KMS-11 (cell line): ENCODE results near the gene SHC2.

Source experiments
- H2AFZ ChIP-seq: fragments of 200-600 bp; sonication (generic); 2 replicates; pipeline ENCODE4 v1.6.1; 2016; ENCODE audit warnings: antibody characterized with exemption, mixed run types, low read depth
- H3K27ac ChIP-seq: fragments of 200-600 bp; sonication (generic); 2 replicates; pipeline ENCODE4 v1.6.1; 2016; ENCODE audit warnings: mild to moderate bottlenecking, mixed run types
- H3K27me3 ChIP-seq: fragments of 200-600 bp; sonication (generic); 2 replicates; pipeline ENCODE4 v1.6.1; 2017; ENCODE audit warnings: mild to moderate bottlenecking, low read depth, mixed run types, moderate library complexity; ENCODE audit not compliant: insufficient read depth
- H3K36me3 ChIP-seq: fragments of 200-600 bp; sonication (generic); 2 replicates; pipeline ENCODE4 v1.6.1; 2017; ENCODE audit warnings: mild to moderate bottlenecking, mixed run types; ENCODE audit not compliant: insufficient read depth
- H3K4me1 ChIP-seq: fragments of 200-600 bp; sonication (generic); 2 replicates; pipeline ENCODE4 v1.6.1; 2016; ENCODE audit warnings: mild to moderate bottlenecking, low read depth, mixed run types; ENCODE audit not compliant: poor library complexity, severe bottlenecking
- H3K4me2 ChIP-seq: fragments of 200-600 bp; sonication (generic); 2 replicates; pipeline ENCODE4 v1.7.0; 2016; ENCODE audit warnings: mild to moderate bottlenecking, mixed run types
- H3K4me3 ChIP-seq: fragments of 200-600 bp; sonication (generic); IDR thresholded peaks from 2 replicates; pipeline ENCODE4 v1.6.1; 2017; ENCODE audit warnings: low read depth, low read length, mixed read lengths; ENCODE audit not compliant: insufficient read depth
- H3K79me2 ChIP-seq: fragments of 200-600 bp; sonication (generic); 2 replicates; pipeline ENCODE4 v1.6.1; 2016; ENCODE audit warnings: low read depth, mixed run types; ENCODE audit not compliant: insufficient read depth
- H3K9ac ChIP-seq: fragments of 200-600 bp; sonication (generic); 2 replicates; pipeline ENCODE4 v1.6.1; 2016; ENCODE audit warnings: mild to moderate bottlenecking, mixed run types
- H4K20me1 ChIP-seq: fragments of 200-600 bp; sonication (generic); 2 replicates; pipeline ENCODE4 v1.6.1; 2016; ENCODE audit warnings: mild to moderate bottlenecking, mixed run types; ENCODE audit not compliant: insufficient read depth
- TF ChIP-seq, protein P1 (sequence below): fragments of 200-600 bp; sonication (generic); conservative IDR thresholded peaks from 2 replicates; pipeline ENCODE4 v1.6.1; 2017; ENCODE audit warnings: low read depth, mild to moderate bottlenecking, antibody characterized with exemption, low read length, moderate library complexity, mixed read lengths

SHC2 gene

GRCh38 chr19:498511-498891, 37.7 kb upstream of the SHC2 start:
- TF ChIP-seq, protein P1, sequence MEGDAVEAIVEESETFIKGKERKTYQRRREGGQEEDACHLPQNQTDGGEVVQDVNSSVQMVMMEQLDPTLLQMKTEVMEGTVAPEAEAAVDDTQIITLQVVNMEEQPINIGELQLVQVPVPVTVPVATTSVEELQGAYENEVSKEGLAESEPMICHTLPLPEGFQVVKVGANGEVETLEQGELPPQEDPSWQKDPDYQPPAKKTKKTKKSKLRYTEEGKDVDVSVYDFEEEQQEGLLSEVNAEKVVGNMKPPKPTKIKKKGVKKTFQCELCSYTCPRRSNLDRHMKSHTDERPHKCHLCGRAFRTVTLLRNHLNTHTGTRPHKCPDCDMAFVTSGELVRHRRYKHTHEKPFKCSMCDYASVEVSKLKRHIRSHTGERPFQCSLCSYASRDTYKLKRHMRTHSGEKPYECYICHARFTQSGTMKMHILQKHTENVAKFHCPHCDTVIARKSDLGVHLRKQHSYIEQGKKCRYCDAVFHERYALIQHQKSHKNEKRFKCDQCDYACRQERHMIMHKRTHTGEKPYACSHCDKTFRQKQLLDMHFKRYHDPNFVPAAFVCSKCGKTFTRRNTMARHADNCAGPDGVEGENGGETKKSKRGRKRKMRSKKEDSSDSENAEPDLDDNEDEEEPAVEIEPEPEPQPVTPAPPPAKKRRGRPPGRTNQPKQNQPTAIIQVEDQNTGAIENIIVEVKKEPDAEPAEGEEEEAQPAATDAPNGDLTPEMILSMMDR = no peak
- Histone ChIP-seq H3K27ac (no peak overlapping the region), H3K4me2 (no peak overlapping the region), H3K27me3 (peaks cover 29% of the 10 kb centered on the region; the same call in 1 of the 2 replicates), H2AFZ (no peak overlapping the region), H4K20me1 (no peaks in the 10 kb centered on the region), H3K4me3 (no peak overlapping the region), H3K79me2 (no peaks in the 10 kb centered on the region), H3K4me1 (no peaks in the 10 kb centered on the region), H3K9ac (no peak overlapping the region), H3K36me3 (no peaks in the 10 kb centered on the region)

DNA sequence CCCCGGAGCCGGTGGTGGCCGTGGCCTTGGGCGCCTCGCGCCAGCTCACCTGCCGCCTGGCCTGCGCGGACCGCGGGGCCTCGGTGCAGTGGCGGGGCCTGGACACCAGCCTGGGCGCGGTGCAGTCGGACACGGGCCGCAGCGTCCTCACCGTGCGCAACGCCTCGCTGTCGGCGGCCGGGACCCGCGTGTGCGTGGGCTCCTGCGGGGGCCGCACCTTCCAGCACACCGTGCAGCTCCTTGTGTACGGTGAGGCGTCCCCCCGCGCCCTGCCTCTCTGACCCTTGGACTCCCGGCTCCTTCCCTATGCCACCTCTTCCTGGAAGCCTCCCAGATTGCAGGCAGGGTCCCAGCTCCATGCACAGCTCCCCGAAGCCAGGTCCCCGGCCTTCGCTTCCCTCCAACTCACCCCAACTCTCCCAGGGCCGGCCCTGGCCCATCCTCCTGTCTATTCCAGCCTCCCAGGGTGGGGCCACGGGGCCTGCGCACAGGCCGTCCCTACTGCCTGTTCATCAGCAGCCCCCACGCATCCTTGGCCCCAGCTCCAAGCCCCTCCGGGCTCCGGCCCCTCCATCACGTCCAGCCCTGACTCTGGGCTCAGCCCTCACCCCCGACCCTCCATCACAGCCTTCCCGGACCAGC, 37.2 kb upstream of the SHC2 start:
- Histone ChIP-seq H2AFZ (no peak overlapping the region), H3K4me3 (no peak overlapping the region), H3K27ac (no peak overlapping the region), H3K36me3 (no peaks in the 10 kb centered on the region), H4K20me1 (no peaks in the 10 kb centered on the region), H3K79me2 (no peaks in the 10 kb centered on the region), H3K4me2 (no peak overlapping the region), H3K4me1 (no peaks in the 10 kb centered on the region), H3K27me3 (peaks cover 27% of the 10 kb centered on the region; the same call in 1 of the 2 replicates), H3K9ac (no peak overlapping the region)
- TF ChIP-seq, protein P1 = no peak

GRCh38 chr19:497491-497868, 36.6 kb upstream of the SHC2 start:
- Histone ChIP-seq H3K9ac (no peak overlapping the region), H3K4me1 (no peaks in the 10 kb centered on the region), H3K4me3 (no peak overlapping the region), H2AFZ (no peak overlapping the region), H3K27me3 (peaks cover 22% of the 10 kb centered on the region; the same call in 1 of the 2 replicates), H4K20me1 (no peaks in the 10 kb centered on the region), H3K79me2 (no peaks in the 10 kb centered on the region), H3K4me2 (no peak overlapping the region), H3K36me3 (no peaks in the 10 kb centered on the region), H3K27ac (no peak overlapping the region)
- TF ChIP-seq, protein P1 = no peak

- Histone ChIP-seq H3K27ac (no peak overlapping the region), H3K79me2 (no peaks in the 10 kb centered on the region), H2AFZ (no peak overlapping the region), H3K4me3 (no peak overlapping the region), H3K4me2 (no peak overlapping the region), H4K20me1 (no peaks in the 10 kb centered on the region), H3K9ac (no peak overlapping the region), H3K4me1 (no peaks in the 10 kb centered on the region), H3K27me3 (peaks cover 18% of the 10 kb centered on the region; the same call in 1 of the 2 replicates), H3K36me3 (no peaks in the 10 kb centered on the region)
- TF ChIP-seq, protein P1 = no peak
Measured at GRCh38 chr19:496986-497385, 36.2 kb upstream of the SHC2 start.
